Left lung (tissue), 10 donors: ENCODE data around the gene FAM234B. TPM values are rescaled to one million over a fixed set of nuclear protein-coding genes. Genes with fewer than 3 reads are reported as not detected.

ENCODE experiments used
- ATAC-seq: fragments of 200-7000 bp; cut with Tn5 transposase; one replicate; pipeline ENCODE4 v1.9.1; 2020; ENCODE audit warnings: moderate library complexity
- DNase-seq, 4 donors: peaks; one replicate each; pipeline ENCODE4 v3.0.0-alpha.2; 2013 to 2020
- H3K27ac ChIP-seq, 2 donors: fragments of 200-600 bp; sonication (generic) in 1 of 2; one replicate each; pipeline versions ENCODE4 v1.5.0 to v1.8.0; 2020 to 2021
- H3K27me3 ChIP-seq, 2 donors: fragments of 200-600 bp; sonication (generic) in 1 of 2; one replicate each; pipeline versions ENCODE4 v1.5.0 to v1.8.0; 2020 to 2021
- H3K36me3 ChIP-seq, 2 donors: fragments of 200-600 bp; sonication (generic) in 1 of 2; one replicate each; pipeline versions ENCODE4 v1.5.0 to v1.8.0; 2020 to 2021
- H3K4me1 ChIP-seq, 2 donors: fragments of 200-600 bp; one replicate each; pipeline ENCODE4 v1.8.0; 2021
- H3K4me3 ChIP-seq, 2 donors: fragments of 200-600 bp; sonication (generic) in 1 of 2; one replicate each; pipeline versions ENCODE4 v1.5.0 to v1.8.0; 2020 to 2021; ENCODE audit warnings: mild to moderate bottlenecking in 1 of 2
- H3K9me3 ChIP-seq, 2 donors: fragments of 200-600 bp; sonication (generic) in 1 of 2; one replicate each; pipeline versions ENCODE4 v1.5.0 to v1.8.0; 2020 to 2021
- CTCF ChIP-seq, 2 donors: fragments of 200-600 bp; sonication (generic) in 1 of 2; IDR thresholded peaks; one replicate each; pipeline versions ENCODE4 v1.5.0 to v1.8.0; 2021; ENCODE audit warnings: antibody characterized with exemption in 2 of 2
- intact Hi-C, 2 donors: fragments of 100-400 bp; cut with DNase I; formaldehyde crosslinking; loops; one replicate each; pipeline versions ENCODE4 v1.11.2 to v1.14.2; 2022
- polyA plus RNA-seq, 6 donors: library from polyadenylated mRNA; unstranded; fragments of 120-200 nt; gene quantifications; one replicate each; pipeline ENCODE4 v1.2.1, GENCODE V29; 2013; ENCODE audit not compliant: insufficient read length in 6 of 6
- total RNA-seq, 2 donors: library from RNA; stranded (reverse); fragmentation: NEBNext Ultra II Directional; extraction: Animal tissue kit (Norgen Biotek cat#: 25700); gene quantifications; one replicate each; pipeline ENCODE4 v1.2.1, GENCODE V29; 2021
- donor health status: DM: no; HTN: yes; CAD: no.
- donor health status: DM: no; HTN: no; CAD: no.

The FAM234B gene
- total and polyA plus RNA-seq, 8 donors, result 7.3 to 11.0 (median 8.9) TPM

DNA sequence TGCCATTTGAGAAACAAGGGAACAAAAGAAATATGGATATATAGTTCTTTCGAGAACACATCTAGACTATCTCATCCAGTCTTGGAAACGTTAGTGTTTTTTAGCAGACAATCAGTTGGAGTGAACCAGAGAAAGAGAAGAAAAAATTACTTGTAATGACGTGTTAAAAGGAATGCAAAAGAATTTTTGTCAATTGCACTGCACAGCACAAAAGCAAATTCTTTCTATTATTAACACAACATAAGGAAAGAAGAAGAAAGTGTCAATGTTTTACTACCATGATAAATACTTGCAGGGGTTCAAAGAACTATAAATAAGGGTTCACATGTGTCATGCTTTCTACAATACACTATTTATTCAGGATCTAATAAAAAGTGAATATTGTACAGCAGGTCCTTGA, 86.8 kb downstream of the FAM234B start:
- no peaks in the 10 kb centered on the region for H3K27me3 ChIP-seq
- no peaks in the 10 kb centered on the region for H3K9me3 ChIP-seq
- DNase-seq, result no peak
- no peak for TF ChIP-seq CTCF (IDR thresholded peaks at IDR 0.05)
- peaks cover 0 to 2% of the 10 kb centered on the region in 2 donors for H3K4me1 ChIP-seq
- ATAC-seq, result no peak
- intact Hi-C loops, result no loop called here
- H3K4me3 ChIP-seq, result no peak overlapping the region
- H3K36me3 ChIP-seq, result no peaks in the 10 kb centered on the region
- H3K27ac ChIP-seq, result no peak overlapping the region

Other genes starting within 250 kb of the FAM234B start
- gene DDX47, start 231.0 kb upstream of the FAM234B start, total RNA-seq, result 10 to 100 TPM; 44.0 to 48.6 TPM
- gene DDX47, start 231.0 kb upstream of the FAM234B start, polyA plus RNA-seq, result 10 to 100 TPM; 70.9 to 86.7 (median 76.0) TPM
- 1,000 to 10,000 TPM in 1 of 2 donors, 100 to 1,000 TPM in 1; 478 to 1,562 TPM for gene GPRC5A, start 152.8 kb upstream of the FAM234B start, total RNA-seq
- gene GPRC5A, start 152.8 kb upstream of the FAM234B start, polyA plus RNA-seq, result 10 to 100 TPM in 5 of 6 donors, 1 to 10 TPM in 1; 9.6 to 23.2 (median 15.7) TPM
- not detected for gene GPRC5D, start 92.2 kb upstream of the FAM234B start, total RNA-seq
- gene GPRC5D, start 92.2 kb upstream of the FAM234B start, polyA plus RNA-seq, result 1 to 10 TPM in 2 of 6 donors, under 1 TPM in 4; 0.69 to 1.7 (median 0.84) TPM
- 10 to 100 TPM; 79.5 to 81.1 TPM for gene HEBP1, start 44.1 kb upstream of the FAM234B start, total RNA-seq
- gene HEBP1, start 44.1 kb upstream of the FAM234B start, polyA plus RNA-seq, result 10 to 100 TPM; 58.9 to 75.8 (median 64.6) TPM
- under 1 TPM in 1 of 2 donors, not detected in 1; 0.26 TPM for gene GSG1, start 59.3 kb downstream of the FAM234B start, total RNA-seq
- under 1 TPM; 0.48 to 0.75 (median 0.61) TPM for gene GSG1, start 59.3 kb downstream of the FAM234B start, polyA plus RNA-seq
- 100 to 1,000 TPM; 276 to 369 TPM for gene EMP1, start 152.3 kb downstream of the FAM234B start, total RNA-seq
- gene EMP1, start 152.3 kb downstream of the FAM234B start, polyA plus RNA-seq, result 100 to 1,000 TPM in 5 of 6 donors, 10 to 100 TPM in 1; 79.3 to 140 (median 122) TPM